WTC11 (cell line): ENCODE results near the gene KANK4.

ENCODE experiments used
- IRF2 ChIP-seq: sonication (generic); formaldehyde crosslinking; IDR thresholded peaks from 2 replicates; pipeline ENCODE4 v1.8.0; 2022; ENCODE audit warnings: low read depth, missing genetic modification reagents, borderline replicate concordance
- NFYB ChIP-seq: sonication (generic); formaldehyde crosslinking; conservative IDR thresholded peaks from 2 replicates; pipeline ENCODE4 v1.8.0; 2022; ENCODE audit warnings: low read depth, missing genetic modification reagents
- TF ChIP-seq, protein P1 (sequence below): fragments of 200-600 bp; IDR thresholded peaks from 2 replicates; pipeline ENCODE4 v1.8.0; 2022; ENCODE audit warnings: antibody characterized with exemption
- TF ChIP-seq, protein P2 (sequence below): sonication (generic); formaldehyde crosslinking; conservative IDR thresholded peaks from 2 replicates; pipeline ENCODE4 v1.8.1; 2022; ENCODE audit warnings: mild to moderate bottlenecking, missing genetic modification reagents

GRCh38 chr1:62187548-62187947, 131.7 kb downstream of the KANK4 start:
- no peak for TF ChIP-seq IRF2 (CRISPR knock-in tag)
- TF ChIP-seq, protein P1, sequence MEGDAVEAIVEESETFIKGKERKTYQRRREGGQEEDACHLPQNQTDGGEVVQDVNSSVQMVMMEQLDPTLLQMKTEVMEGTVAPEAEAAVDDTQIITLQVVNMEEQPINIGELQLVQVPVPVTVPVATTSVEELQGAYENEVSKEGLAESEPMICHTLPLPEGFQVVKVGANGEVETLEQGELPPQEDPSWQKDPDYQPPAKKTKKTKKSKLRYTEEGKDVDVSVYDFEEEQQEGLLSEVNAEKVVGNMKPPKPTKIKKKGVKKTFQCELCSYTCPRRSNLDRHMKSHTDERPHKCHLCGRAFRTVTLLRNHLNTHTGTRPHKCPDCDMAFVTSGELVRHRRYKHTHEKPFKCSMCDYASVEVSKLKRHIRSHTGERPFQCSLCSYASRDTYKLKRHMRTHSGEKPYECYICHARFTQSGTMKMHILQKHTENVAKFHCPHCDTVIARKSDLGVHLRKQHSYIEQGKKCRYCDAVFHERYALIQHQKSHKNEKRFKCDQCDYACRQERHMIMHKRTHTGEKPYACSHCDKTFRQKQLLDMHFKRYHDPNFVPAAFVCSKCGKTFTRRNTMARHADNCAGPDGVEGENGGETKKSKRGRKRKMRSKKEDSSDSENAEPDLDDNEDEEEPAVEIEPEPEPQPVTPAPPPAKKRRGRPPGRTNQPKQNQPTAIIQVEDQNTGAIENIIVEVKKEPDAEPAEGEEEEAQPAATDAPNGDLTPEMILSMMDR, result no peak
- TF ChIP-seq NFYB (CRISPR knock-in tag), result no peak
- TF ChIP-seq, protein P2, sequence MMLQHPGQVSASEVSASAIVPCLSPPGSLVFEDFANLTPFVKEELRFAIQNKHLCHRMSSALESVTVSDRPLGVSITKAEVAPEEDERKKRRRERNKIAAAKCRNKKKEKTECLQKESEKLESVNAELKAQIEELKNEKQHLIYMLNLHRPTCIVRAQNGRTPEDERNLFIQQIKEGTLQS, result no peak
